ENCODE data around the gene TOM1L2. TPM values are rescaled to one million over a fixed set of nuclear protein-coding genes. Genes with fewer than 3 reads are reported as not detected.
A peak's percentile ranks its signal among the peaks of the same experiment; 100 is the strongest.

The TOM1L2 gene
- total RNA-seq, 4 donors from 2014 or later, result 119 to 555 (median 155) TPM

DNA sequence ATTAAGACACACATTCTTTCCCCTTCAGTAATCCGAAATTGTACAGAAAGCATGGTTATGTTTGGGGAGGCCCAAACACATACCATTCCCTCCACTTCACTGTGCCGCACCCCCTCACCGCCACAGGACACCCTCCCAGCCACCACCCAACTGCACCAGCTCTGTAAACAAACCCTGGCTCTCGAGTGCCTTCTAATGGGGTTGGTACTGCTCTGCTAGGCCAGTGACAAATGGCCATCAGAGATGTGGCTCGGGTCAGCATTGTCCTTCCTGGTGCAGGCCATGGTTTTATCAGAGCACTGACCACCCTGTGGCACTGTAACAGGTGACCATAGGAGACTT, 111.5 kb downstream of the TOM1L2 start:
- H3K4me3 ChIP-seq (ENCODE audit: low read depth, poor library complexity, severe bottlenecking), result no peak overlapping the region
- no peak for DNase-seq (ENCODE audit: low spot score in 2 of 2)
- TF ChIP-seq POLR2A (IDR thresholded peaks at IDR 0.05), result no peak
- TF ChIP-seq, protein P1, sequence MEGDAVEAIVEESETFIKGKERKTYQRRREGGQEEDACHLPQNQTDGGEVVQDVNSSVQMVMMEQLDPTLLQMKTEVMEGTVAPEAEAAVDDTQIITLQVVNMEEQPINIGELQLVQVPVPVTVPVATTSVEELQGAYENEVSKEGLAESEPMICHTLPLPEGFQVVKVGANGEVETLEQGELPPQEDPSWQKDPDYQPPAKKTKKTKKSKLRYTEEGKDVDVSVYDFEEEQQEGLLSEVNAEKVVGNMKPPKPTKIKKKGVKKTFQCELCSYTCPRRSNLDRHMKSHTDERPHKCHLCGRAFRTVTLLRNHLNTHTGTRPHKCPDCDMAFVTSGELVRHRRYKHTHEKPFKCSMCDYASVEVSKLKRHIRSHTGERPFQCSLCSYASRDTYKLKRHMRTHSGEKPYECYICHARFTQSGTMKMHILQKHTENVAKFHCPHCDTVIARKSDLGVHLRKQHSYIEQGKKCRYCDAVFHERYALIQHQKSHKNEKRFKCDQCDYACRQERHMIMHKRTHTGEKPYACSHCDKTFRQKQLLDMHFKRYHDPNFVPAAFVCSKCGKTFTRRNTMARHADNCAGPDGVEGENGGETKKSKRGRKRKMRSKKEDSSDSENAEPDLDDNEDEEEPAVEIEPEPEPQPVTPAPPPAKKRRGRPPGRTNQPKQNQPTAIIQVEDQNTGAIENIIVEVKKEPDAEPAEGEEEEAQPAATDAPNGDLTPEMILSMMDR (IDR thresholded peaks at IDR 0.05), result no peak
- WGBS, 2 donors, result 73 to 85% methylated on average over 5 of the region's 5 CpGs
- intact Hi-C loops (cut with DNase I; ENCODE audit: low total_unique reads), result loop anchor here (5.0 kb wide), 1 partner anchor 178 kb away; the partner anchor contains the start of gene RAI1

DNA sequence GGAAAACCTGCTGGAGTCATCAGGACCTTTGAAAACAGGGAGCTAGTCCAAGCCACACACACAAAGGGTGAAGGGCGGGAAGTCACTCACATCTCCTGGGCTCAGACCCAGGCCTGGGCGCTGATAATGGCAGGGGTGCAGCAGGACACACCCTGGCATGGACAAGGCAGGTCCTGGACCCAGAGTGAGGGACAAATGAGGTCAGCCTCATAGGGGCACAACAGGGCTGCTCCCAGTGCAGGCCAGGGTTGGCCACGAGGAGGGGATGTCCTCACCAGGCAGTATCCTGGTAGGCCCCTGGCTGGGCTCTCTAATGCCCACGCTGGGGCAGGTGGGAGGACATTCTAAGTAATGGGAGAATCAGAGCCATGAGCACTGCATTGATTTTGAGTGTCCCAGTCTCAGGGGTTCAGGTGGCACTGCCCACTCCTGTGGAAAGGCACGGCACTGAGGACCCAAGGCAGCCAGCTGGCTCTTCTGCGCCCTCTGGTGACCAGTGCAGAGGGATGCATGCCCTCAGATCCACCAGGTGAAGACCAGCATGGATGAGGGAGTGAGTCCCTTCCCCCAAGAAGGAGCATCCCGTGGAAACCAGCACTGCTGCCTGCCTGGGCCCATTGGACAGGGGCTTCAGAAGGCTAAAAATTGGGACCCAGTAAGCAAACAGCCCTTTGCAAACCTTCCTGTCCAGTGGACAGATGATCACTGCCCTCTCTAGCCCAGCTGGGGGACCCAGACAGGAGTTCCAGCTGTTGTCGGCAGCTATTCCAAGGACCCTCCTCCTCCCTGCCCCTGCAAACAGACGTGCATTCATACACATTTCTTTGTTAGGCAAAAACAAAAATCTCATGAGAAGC, 112.1 kb downstream of the TOM1L2 start:
- WGBS, 2 donors, result 25 to 34% methylated on average over 7 to 9 of the region's 9 CpGs
- no peak for TF ChIP-seq POLR2A (IDR thresholded peaks at IDR 0.05)
- TF ChIP-seq, protein P1 (IDR thresholded peaks at IDR 0.05), result peak in 1 of 3 donors; percentile 79
- intact Hi-C loops (cut with DNase I; ENCODE audit: low total_unique reads), result loop anchor here (5.0 kb wide), 1 partner anchor 178 kb away; the partner anchor contains the start of gene RAI1
- no peak overlapping the region for H3K4me3 ChIP-seq (ENCODE audit: low read depth, poor library complexity, severe bottlenecking)
- peak in 1 of 2 donors; percentile 92 for DNase-seq (ENCODE audit: low spot score in 2 of 2)

DNA sequence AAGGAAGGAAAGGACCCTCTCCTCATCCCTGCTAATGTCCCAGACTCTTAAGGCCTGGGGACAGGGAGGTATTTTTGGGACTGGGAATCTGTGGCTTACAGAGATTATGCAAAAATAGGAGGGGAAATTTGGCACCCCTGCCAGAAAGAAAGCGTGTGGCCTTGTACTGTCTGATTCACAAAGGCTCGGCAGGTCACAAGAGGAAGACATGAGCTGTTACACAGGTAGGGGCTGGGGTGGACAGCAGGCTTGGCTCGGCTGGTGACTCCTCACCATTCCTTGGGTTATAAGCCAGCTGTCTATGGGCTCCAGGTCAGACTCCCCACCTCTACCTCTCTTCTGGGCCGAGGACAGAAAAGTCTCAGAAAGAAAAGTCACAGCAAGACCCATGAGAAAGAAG, 114.7 kb downstream of the TOM1L2 start:
- intact Hi-C loops (cut with DNase I; ENCODE audit: low total_unique reads), result no loop called here
- no peak overlapping the region for H3K4me3 ChIP-seq (ENCODE audit: low read depth, poor library complexity, severe bottlenecking)
- 83 to 87% methylated on average over 4 of the region's 4 CpGs for WGBS, 2 donors
- DNase-seq (ENCODE audit: low spot score in 2 of 2), result no peak
- TF ChIP-seq, protein P1 (IDR thresholded peaks at IDR 0.05), result no peak
- no peak for TF ChIP-seq POLR2A (IDR thresholded peaks at IDR 0.05)

DNA sequence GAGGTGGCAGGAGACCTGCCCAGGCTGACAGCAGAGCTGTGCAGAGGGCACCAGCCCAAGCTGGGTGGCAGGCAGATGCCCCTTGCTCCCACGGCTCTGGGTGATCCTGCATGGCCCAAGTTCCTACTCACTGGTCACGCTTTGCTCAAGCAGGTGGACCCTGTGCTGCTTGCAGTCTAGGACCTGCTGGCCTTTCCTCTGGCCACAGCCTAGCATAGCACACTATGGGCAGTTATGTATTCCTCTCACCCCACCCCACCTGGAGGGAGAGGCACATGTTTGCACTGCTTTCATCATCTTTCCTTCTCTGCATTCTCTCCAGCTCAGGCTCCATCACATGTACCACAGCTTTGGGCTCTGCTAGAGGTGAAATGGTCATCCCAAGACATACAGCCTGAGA, 115.8 kb downstream of the TOM1L2 start:
- 75 to 90% methylated on average over 2 of the region's 2 CpGs for WGBS, 2 donors
- no peak for TF ChIP-seq POLR2A (IDR thresholded peaks at IDR 0.05)
- TF ChIP-seq, protein P1 (IDR thresholded peaks at IDR 0.05), result no peak
- no peak for DNase-seq (ENCODE audit: low spot score in 2 of 2)
- intact Hi-C loops (cut with DNase I; ENCODE audit: low total_unique reads), result no loop called here
- no peak overlapping the region for H3K4me3 ChIP-seq (ENCODE audit: low read depth, poor library complexity, severe bottlenecking)

GRCh38 chr17:17855976-17856375, 116.2 kb downstream of the TOM1L2 start:
- intact Hi-C loops (cut with DNase I; ENCODE audit: low total_unique reads), result loop anchor here (2.0 kb wide), 1 partner anchor 41 kb away; no protein-coding TSS in a partner anchor
- TF ChIP-seq POLR2A (IDR thresholded peaks at IDR 0.05), result no peak
- TF ChIP-seq, protein P1 (IDR thresholded peaks at IDR 0.05), result no peak
- H3K4me3 ChIP-seq (ENCODE audit: low read depth, poor library complexity, severe bottlenecking), result no peak overlapping the region
- DNase-seq (ENCODE audit: low spot score in 2 of 2), result no peak
- WGBS, 2 donors, result 50 to 53% methylated on average over 3 of the region's 3 CpGs

Measured in lower leg skin (tissue), 4 donors.